ENCODE measurements around the gene STUM.

The STUM gene

GRCh38 chr1:226628612-226629155 lies 80.1 kb downstream of the STUM start:
- DNase-seq: no peak

GRCh38 chr1:226629210-226629895 lies 80.8 kb downstream of the STUM start:
- DNase-seq: no peak

GRCh38 chr1:226629896-226630550 lies 81.5 kb downstream of the STUM start:
- no peak for DNase-seq

GRCh38 chr1:226630592-226630991 lies 82.0 kb downstream of the STUM start:
- DNase-seq: peak in 1 of 2 experiments; percentile 9

- peak in 1 of 2 experiments; percentile 14 for DNase-seq
These were observed 82.9 kb downstream of the STUM start for GRCh38 chr1:226631229-226632000.

- DNase-seq: peak in 1 of 2 experiments; percentile 15
These were observed 83.8 kb downstream of the STUM start for GRCh38 chr1:226632169-226632879.

GRCh38 chr1:226632922-226633351 lies 84.4 kb downstream of the STUM start:
- peak; percentile 61 to 65 for DNase-seq

- DNase-seq: peak in 1 of 2 experiments; percentile 49
These were observed 85.1 kb downstream of the STUM start for GRCh38 chr1:226633541-226634165.

- DNase-seq: peak; percentile 86 to 89
These were observed 85.6 kb downstream of the STUM start for GRCh38 chr1:226634166-226634588.

GRCh38 chr1:226634611-226635246 lies 86.2 kb downstream of the STUM start:
- DNase-seq: no peak

- peak; percentile 69 to 73 for DNase-seq
These were observed 86.9 kb downstream of the STUM start for GRCh38 chr1:226635456-226635941.

GRCh38 chr1:226636847-226637096 lies 88.2 kb downstream of the STUM start:
- no peak for DNase-seq

GRCh38 chr1:226637147-226637935 lies 88.8 kb downstream of the STUM start:
- peak in 1 of 2 experiments; percentile 18 for DNase-seq

- peak; percentile 4 to 15 for DNase-seq
These were observed 89.5 kb downstream of the STUM start for GRCh38 chr1:226638001-226638601.

GRCh38 chr1:226638608-226639007 lies 90.0 kb downstream of the STUM start:
- peak; percentile 12 to 14 for DNase-seq

GRCh38 chr1:226639206-226639605 lies 90.6 kb downstream of the STUM start:
- peak; percentile 7 to 10 for DNase-seq

GRCh38 chr1:226639631-226640061 lies 91.1 kb downstream of the STUM start:
- DNase-seq: no peak

GRCh38 chr1:226640321-226641136 lies 92.0 kb downstream of the STUM start:
- no peak for DNase-seq

GRCh38 chr1:226641671-226642231 lies 93.2 kb downstream of the STUM start:
- DNase-seq: no peak
